HUES48 (cell line): Measurements from ENCODE around the gene CDH18.

ENCODE experiments used
- H3K27ac ChIP-seq: one replicate; pipeline ENCODE4 v1.7.0; 2013; ENCODE audit warnings: low read depth, low read length, inconsistent platforms
- H3K27me3 ChIP-seq: 2 replicates; pipeline ENCODE4 v1.6.1; 2013; ENCODE audit warnings: mild to moderate bottlenecking, low read length; ENCODE audit not compliant: control insufficient read depth, insufficient read depth
- H3K36me3 ChIP-seq: 2 replicates; pipeline ENCODE4 v1.6.1; 2013; ENCODE audit warnings: low read length; ENCODE audit not compliant: control insufficient read depth, insufficient read depth
- H3K4me1 ChIP-seq: 2 replicates; pipeline ENCODE4 v1.6.1; 2013; ENCODE audit warnings: mild to moderate bottlenecking, low read length; ENCODE audit not compliant: control insufficient read depth, insufficient read depth
- H3K4me3 ChIP-seq: 2 replicates; pipeline ENCODE4 v1.5.1; 2013; ENCODE audit warnings: mild to moderate bottlenecking, low read depth, low read length
- H3K9ac ChIP-seq: 2 replicates; pipeline ENCODE4 v1.6.1; 2013; ENCODE audit warnings: mild to moderate bottlenecking, low read depth, low read length, moderate library complexity
- H3K9me3 ChIP-seq: 2 replicates; pipeline ENCODE4 v1.6.1; 2013; ENCODE audit warnings: low read length; ENCODE audit not compliant: control insufficient read depth, insufficient read depth

CDH18 gene

DNA sequence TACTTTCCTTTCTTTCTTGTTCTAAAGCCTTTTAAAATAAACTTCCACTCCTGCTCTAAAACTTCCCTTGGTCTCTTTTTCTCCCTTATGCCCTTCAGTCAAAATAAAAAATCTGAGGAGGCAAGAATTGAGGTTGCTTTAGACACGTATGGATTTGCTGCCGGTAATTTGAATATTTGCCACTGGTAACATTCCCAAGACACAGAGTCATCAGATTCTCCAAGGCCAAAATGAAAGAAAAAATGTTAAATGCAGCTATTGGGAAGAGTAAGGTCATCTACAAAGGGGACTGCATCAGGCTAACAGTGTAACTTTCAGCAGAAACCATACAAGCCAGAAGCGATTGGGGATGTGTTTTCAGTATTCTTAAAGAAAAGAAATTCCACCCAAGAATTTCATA lies 311.1 kb downstream of the CDH18 start:
- Histone ChIP-seq H3K27ac (no peak overlapping the region), H3K9me3 (peaks cover 6% of the 10 kb centered on the region; the same call in 1 of the 2 replicates), H3K4me3 (no peak overlapping the region), H3K27me3 (no peaks in the 10 kb centered on the region), H3K4me1 (no peaks in the 10 kb centered on the region), H3K36me3 (no peaks in the 10 kb centered on the region), H3K9ac (no peak overlapping the region)

DNA sequence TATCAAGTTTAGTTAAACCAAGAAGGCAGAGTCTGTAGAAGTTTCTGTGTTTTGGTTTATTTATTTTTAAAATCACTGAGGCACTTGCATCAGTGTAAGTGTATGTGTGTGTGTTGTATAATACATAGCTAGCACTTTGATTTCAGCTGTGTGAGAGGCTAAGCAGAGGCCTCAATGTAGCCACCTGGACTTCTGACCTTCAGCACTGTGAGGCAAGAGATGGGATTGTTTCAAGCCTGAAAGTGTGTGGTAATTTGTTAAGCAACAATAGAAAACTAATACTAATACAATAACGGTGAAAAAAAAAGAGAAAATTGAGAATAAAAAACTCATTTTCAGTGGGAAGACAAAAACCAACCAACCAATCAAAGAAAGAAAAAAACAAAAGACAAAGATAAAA lies 327.3 kb downstream of the CDH18 start:
- H3K4me3 ChIP-seq = no peak overlapping the region
- H3K27me3 ChIP-seq = no peaks in the 10 kb centered on the region
- H3K9me3 ChIP-seq = no peaks in the 10 kb centered on the region
- H3K9ac ChIP-seq = no peak overlapping the region
- no peaks in the 10 kb centered on the region; the same call in 1 of the 2 replicates for H3K4me1 ChIP-seq
- no peak overlapping the region for H3K27ac ChIP-seq
- H3K36me3 ChIP-seq = no peaks in the 10 kb centered on the region

DNA sequence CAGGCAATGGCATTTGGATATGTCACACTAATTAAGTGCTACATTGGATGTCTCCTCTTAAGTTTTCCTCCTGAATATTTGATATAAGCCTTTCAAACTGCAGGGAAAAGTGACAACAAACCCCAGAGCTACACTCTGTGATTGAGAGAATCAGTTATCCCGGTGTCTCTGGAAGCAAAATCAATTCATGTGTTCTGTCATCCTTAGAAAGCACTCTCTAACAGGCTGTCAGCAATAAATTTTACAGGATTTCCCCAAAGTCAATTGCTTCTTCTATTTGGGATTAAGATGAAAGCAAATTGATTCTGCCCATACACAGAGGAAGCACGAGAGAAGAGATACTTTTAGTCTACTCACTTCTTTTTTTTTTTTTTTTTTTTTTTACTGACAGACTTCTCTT lies 332.4 kb downstream of the CDH18 start:
- H3K9me3 ChIP-seq = no peaks in the 10 kb centered on the region
- no peak overlapping the region for H3K27ac ChIP-seq
- no peaks in the 10 kb centered on the region for H3K27me3 ChIP-seq
- no peaks in the 10 kb centered on the region for H3K36me3 ChIP-seq
- H3K9ac ChIP-seq = no peak overlapping the region
- no peak overlapping the region for H3K4me3 ChIP-seq
- H3K4me1 ChIP-seq = no peaks in the 10 kb centered on the region

DNA sequence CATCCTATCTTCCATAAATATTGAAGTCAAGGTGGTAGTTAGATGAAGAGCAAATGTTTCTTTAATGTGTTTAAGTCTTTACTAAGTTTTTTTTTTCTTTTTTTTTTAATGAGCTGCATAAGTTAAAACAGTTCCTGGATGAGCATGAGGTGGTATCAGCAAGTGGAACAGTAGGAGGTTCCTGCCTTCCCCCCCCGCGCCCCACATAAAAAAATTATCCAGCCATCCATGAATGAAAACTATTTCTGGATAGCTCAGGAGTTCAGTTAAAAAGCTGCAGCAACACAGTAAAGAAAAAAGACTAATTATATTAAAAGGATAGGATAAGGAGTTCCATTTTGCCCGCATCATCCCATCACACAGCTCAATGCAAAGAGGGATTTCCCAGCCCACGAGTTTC lies 349.5 kb downstream of the CDH18 start:
- H3K9me3 ChIP-seq = no peaks in the 10 kb centered on the region
- H3K27ac ChIP-seq = no peak overlapping the region
- no peak overlapping the region for H3K4me3 ChIP-seq
- H3K9ac ChIP-seq = no peak overlapping the region
- H3K36me3 ChIP-seq = no peaks in the 10 kb centered on the region
- no peaks in the 10 kb centered on the region for H3K27me3 ChIP-seq
- H3K4me1 ChIP-seq = no peaks in the 10 kb centered on the region

DNA sequence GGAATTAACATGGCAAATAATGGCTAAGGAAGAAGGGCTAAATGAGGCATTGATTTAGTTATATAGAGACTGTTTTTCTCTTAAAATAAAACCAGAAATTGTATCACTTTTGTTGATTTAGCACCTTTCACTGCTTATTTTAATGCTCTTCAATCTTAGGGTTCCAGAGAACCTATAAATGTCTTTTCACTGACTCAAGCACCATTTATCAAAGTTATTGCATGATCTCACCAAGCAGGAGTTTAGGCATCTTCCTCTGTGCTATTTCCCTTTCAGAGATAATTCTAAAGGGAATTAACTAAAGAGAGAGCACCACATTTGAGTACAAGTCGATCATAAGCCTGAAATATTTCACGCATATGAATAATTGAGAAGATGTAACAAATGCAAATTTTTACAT lies 357.1 kb downstream of the CDH18 start:
- Histone ChIP-seq H3K9me3 (no peaks in the 10 kb centered on the region), H3K4me1 (no peaks in the 10 kb centered on the region), H3K9ac (no peak overlapping the region), H3K27ac (no peak overlapping the region), H3K27me3 (no peaks in the 10 kb centered on the region), H3K4me3 (no peak overlapping the region), H3K36me3 (no peaks in the 10 kb centered on the region)

DNA sequence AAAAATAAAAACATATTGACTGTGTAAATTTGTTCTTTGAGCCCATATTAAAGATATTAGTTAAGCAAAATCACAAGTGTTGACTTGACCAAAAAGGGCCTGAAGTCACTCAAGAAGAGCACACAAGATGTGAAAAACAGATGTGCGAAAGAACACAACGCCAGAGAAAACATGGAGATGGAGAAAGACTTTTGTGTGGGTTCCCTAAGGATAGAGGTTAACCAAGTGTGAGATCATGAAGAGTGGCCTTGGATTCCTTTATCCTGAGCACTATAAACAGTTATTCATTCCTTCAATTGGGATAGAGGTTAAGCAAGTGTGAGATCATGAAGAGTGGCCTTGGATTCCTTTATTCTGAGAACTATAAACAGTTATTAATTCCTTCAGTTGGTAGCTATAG lies 361.8 kb downstream of the CDH18 start:
- no peak overlapping the region for H3K27ac ChIP-seq
- H3K36me3 ChIP-seq = no peaks in the 10 kb centered on the region
- H3K9ac ChIP-seq = no peak overlapping the region
- no peaks in the 10 kb centered on the region for H3K4me1 ChIP-seq
- no peaks in the 10 kb centered on the region for H3K9me3 ChIP-seq
- no peaks in the 10 kb centered on the region for H3K27me3 ChIP-seq
- H3K4me3 ChIP-seq = no peak overlapping the region

DNA sequence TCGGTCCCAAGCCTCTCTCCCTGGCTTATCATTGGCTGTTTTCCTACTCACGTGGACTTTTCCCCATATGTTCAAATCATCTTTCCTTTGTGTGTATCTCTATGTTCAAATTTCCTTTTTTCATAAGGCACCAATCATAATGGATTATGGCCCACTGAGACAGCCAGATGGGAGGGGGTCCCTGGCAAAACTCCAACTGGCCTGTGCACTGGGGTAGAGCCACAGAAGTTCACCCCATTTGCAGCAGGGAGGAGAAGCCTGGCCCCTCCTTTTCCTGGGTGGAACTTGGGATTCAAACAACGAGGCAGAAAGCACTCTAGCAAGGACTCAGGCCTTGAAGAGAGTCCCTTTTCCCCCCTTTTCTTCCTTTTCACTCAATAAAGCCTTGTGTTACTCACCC lies 362.4 kb downstream of the CDH18 start:
- Histone ChIP-seq H3K4me3 (no peak overlapping the region), H3K27me3 (no peaks in the 10 kb centered on the region), H3K27ac (no peak overlapping the region), H3K9me3 (no peaks in the 10 kb centered on the region), H3K9ac (no peak overlapping the region), H3K36me3 (no peaks in the 10 kb centered on the region), H3K4me1 (no peaks in the 10 kb centered on the region)

DNA sequence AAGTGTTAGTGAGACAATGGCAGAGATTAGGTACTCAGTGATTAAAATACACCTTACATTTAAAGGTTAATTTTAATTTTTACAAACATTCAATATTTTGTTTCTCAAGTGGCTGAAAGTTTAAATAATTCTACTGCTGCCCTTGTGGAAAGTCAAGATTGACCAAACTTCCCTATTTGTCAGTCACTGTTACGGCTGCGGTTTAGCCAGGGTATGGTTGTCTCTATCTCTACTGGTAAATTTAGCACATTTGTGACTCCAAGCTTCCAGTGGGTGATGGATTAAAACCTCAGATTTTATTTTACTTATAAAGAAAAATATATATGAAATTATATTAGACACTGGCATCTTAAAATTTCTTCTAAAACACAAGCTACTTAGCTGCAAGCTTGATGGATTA lies 368.4 kb downstream of the CDH18 start:
- Histone ChIP-seq H3K27me3 (no peaks in the 10 kb centered on the region), H3K27ac (no peak overlapping the region), H3K36me3 (no peaks in the 10 kb centered on the region), H3K4me3 (no peak overlapping the region), H3K4me1 (no peaks in the 10 kb centered on the region), H3K9ac (no peak overlapping the region), H3K9me3 (no peaks in the 10 kb centered on the region)

DNA sequence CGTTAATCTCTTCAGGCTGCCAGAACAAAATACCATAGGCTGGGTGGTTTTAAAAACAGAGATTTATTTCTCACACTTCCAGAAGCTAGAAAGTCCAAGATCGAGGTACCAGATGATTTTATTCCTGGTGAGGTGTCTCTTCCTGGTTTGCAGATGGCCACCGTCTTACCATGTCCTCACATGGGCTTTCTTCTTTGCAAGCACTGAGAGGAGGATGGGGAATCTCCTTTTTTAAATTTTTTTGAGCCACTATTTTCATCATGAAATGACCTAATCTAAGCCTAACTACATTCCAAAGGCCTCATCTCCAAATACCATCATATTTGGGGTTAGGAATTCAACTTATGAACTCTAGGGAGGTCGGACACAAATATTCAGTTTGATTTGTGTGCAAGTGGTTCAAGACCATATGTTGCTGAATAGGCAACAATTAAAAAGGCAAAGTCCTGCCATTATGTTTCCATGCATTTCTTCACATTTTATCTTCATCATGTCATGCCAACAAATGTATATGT lies 371.2 kb downstream of the CDH18 start:
- no peak overlapping the region for H3K4me3 ChIP-seq
- no peaks in the 10 kb centered on the region for H3K9me3 ChIP-seq
- H3K36me3 ChIP-seq = no peaks in the 10 kb centered on the region
- H3K4me1 ChIP-seq = no peaks in the 10 kb centered on the region
- H3K27me3 ChIP-seq = no peaks in the 10 kb centered on the region
- H3K27ac ChIP-seq = no peak overlapping the region
- no peak overlapping the region for H3K9ac ChIP-seq

DNA sequence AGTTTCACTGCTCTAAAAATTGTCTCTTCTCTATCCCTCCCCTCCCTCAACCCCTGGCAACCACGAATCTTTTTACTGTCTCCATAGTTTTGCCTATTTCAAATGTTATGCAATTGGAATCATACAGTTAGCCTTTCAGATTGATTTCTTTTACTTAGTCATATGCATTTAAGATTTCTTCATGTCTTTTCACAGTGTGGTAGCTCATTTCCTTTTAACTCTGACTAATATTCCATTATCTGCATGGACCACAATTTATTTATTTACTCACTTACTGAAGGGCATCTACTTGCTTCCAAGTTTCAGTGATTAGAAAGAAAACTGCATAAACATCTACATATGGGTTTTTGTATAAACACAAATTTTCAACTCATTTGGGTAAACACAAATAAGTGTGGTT lies 372.3 kb downstream of the CDH18 start:
- H3K27me3 ChIP-seq = no peaks in the 10 kb centered on the region
- H3K9ac ChIP-seq = no peak overlapping the region
- no peak overlapping the region for H3K4me3 ChIP-seq
- no peaks in the 10 kb centered on the region for H3K4me1 ChIP-seq
- no peaks in the 10 kb centered on the region for H3K9me3 ChIP-seq
- H3K36me3 ChIP-seq = no peaks in the 10 kb centered on the region
- no peak overlapping the region for H3K27ac ChIP-seq

DNA sequence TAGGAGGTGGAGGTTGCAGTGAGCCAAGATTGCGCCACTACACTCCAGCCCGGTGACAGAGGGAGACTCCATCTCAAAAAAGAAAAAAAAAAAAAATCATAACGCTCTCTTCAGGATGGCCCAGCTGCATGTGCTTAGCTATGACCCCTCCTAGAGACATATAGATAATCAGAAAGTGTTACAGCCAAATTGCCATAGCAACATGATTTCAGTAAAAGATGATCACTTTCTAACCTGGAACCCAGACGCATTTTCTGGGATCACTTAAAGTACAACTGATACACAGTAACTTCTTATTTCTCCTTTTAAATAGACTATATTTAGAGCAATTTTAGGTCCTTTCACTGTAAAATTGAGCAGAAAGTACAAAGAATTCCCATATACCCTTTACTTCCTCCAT lies 372.9 kb downstream of the CDH18 start:
- Histone ChIP-seq H3K36me3 (no peaks in the 10 kb centered on the region), H3K9me3 (no peaks in the 10 kb centered on the region), H3K27ac (no peak overlapping the region), H3K4me1 (no peaks in the 10 kb centered on the region), H3K4me3 (no peak overlapping the region), H3K9ac (no peak overlapping the region), H3K27me3 (no peaks in the 10 kb centered on the region)

DNA sequence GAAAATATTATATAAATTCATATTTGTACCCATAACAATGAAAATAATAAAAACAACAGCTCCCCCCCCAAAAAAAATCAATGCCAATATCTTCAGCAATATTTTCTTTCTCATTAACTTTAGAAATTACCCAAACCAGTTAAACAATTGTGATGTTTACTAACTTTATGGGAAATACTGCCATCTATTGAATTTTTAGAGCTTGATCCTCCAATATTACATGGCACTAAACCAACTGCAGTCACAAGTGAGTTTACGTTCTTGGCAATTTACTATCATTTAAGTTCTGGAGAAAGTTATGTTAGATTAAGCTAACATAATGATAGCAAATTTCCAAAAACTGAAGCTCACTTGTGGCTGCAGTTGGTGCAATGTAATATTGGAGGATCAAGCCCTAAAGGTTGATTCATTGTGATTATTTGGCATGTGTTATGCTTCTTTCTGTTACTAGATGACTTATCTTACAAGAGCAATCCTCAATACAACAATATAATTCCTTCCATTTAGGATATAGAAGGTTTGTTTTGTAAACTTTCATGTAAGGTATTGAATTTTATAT lies 379.5 kb downstream of the CDH18 start:
- Histone ChIP-seq H3K36me3 (no peaks in the 10 kb centered on the region), H3K9ac (no peak overlapping the region), H3K4me1 (no peaks in the 10 kb centered on the region), H3K27ac (no peak overlapping the region), H3K9me3 (no peaks in the 10 kb centered on the region), H3K4me3 (no peak overlapping the region), H3K27me3 (no peaks in the 10 kb centered on the region)
